HCT116 (cell line): ENCODE results near the gene SLC16A12. TPM values are rescaled to one million over a fixed set of nuclear protein-coding genes. Genes with fewer than 3 reads are reported as not detected.
"Not testable (repeated sequence)": the region's sequence is repeated elsewhere in the genome, so short reads cannot be mapped to it uniquely, and the experiment has no call there.

ENCODE experiments used
- ATAC-seq: fragments of 200-7000 bp; cut with Tn5 transposase; 2 replicates; pipeline ENCODE4 v1.9.1; 2020; ENCODE audit warnings: mild to moderate bottlenecking, moderate library complexity
- BruUV-seq: library from RNA; stranded (reverse); fragments of 400-500 nt; replicated peaks from 2 replicates; lab custom pipeline; 2021; lab: Mats Ljungman, UMichigan
- CTCF ChIA-PET: fragments of 300-600 bp; sonication (Branson Sonifier 250); formaldehyde crosslinking; loops from one replicate; lab custom pipeline; 2021; ENCODE audit warnings: antibody characterized with exemption; lab: Charles Lee
- POLR2A ChIA-PET: fragments of 300-600, 350-600 bp; sonication (Branson Sonifier 250); formaldehyde crosslinking; loops from one replicate; lab custom pipeline; 2021; ENCODE audit warnings: antibody characterized with exemption; lab: Charles Lee
- RAD21 ChIA-PET, 2 experiments: fragments of 300-600 bp; sonication (Branson Sonifier 250); formaldehyde crosslinking; loops; one replicate each; lab custom pipeline; 2023; ENCODE audit warnings: low total read pairs in 2 of 2; ENCODE audit not compliant: uncharacterized antibody in 2 of 2, unreplicated experiment in 2 of 2, low non-redundant PET in 1 of 2; lab: Charles Lee
- DNase-seq: peaks from one replicate; pipeline ENCODE4 v3.0.0-alpha.2; 2010; ENCODE audit warnings: low read depth, low spot score
- H2AFZ ChIP-seq: fragments of 200-600 bp; shearing (Covaris generic), sonication (generic); 2 replicates; pipeline ENCODE4 v1.6.1; 2017; ENCODE audit warnings: low read depth, mixed run types, mixed read lengths, antibody characterized with exemption, low read length; ENCODE audit not compliant: poor library complexity, severe bottlenecking
- H3K27ac ChIP-seq: 2 replicates; pipeline ENCODE4 v1.5.1; 2012; ENCODE audit warnings: low read depth, low read length
- H3K27me3 ChIP-seq: fragments of 200-600 bp; sonication (generic); 2 replicates; pipeline ENCODE4 v1.6.1; 2016; ENCODE audit warnings: mixed run types, low read length, mixed read lengths; ENCODE audit not compliant: insufficient read depth
- H3K36me3 ChIP-seq, 2 experiments: fragments of 200-500 bp in 1 of 2; fragments of 200-600 bp in 1 of 2; sonication (Bioruptor generic) in 1 of 2; sonication (generic) in 1 of 2; 2 replicates each; pipeline versions ENCODE4 v1.5.1 to v1.6.1; 2014 to 2016; ENCODE audit warnings: low read length in 2 of 2, inconsistent platforms in 1 of 2, mixed read lengths in 1 of 2, mixed run types in 1 of 2; ENCODE audit not compliant: insufficient read depth in 2 of 2, control insufficient read depth in 1 of 2
- H3K4me1 ChIP-seq, 2 experiments: fragments of 200-600 bp in 1 of 2; sonication (generic) in 1 of 2; 2 replicates each; pipeline versions ENCODE4 v1.5.1 to v1.6.1; 2012 to 2017; ENCODE audit warnings: low read length in 2 of 2, inconsistent platforms in 1 of 2, mild to moderate bottlenecking in 1 of 2, mixed read lengths in 1 of 2, mixed run types in 1 of 2, moderate library complexity in 1 of 2; ENCODE audit not compliant: insufficient read depth in 2 of 2, control insufficient read depth in 1 of 2
- H3K4me2 ChIP-seq: fragments of 200-600 bp; sonication (generic); 2 replicates; pipeline ENCODE4 v1.6.1; 2017; ENCODE audit warnings: mixed run types, low read length, mixed read lengths
- H3K4me3 ChIP-seq, 2 experiments: fragments of 200-600 bp in 1 of 2; sonication (generic) in 1 of 2; replicated peaks in 1 of 2; 2 replicates each; pipeline ENCODE4 v1.5.1; 2011 to 2016; ENCODE audit warnings: low read length in 2 of 2, control low read depth in 1 of 2, low read depth in 1 of 2, mild to moderate bottlenecking in 1 of 2, mixed read lengths in 1 of 2, mixed run types in 1 of 2
- H3K79me2 ChIP-seq: fragments of 200-600 bp; sonication (generic); 2 replicates; pipeline ENCODE4 v1.6.1; 2017; ENCODE audit warnings: mild to moderate bottlenecking, mixed run types, low read length, moderate library complexity, mixed read lengths; ENCODE audit not compliant: insufficient read depth
- H3K9ac ChIP-seq: fragments of 200-600 bp; sonication (generic); 2 replicates; pipeline ENCODE4 v1.6.1; 2016; ENCODE audit warnings: low read length, mixed read lengths
- H3K9me2 ChIP-seq: fragments of 200-600 bp; sonication (generic), shearing (Covaris generic); 2 replicates; pipeline ENCODE4 v1.6.1; 2017; ENCODE audit warnings: mixed run types, mild to moderate bottlenecking, moderate library complexity; ENCODE audit not compliant: insufficient read depth
- H3K9me3 ChIP-seq, 2 experiments: fragments of 200-500 bp in 1 of 2; fragments of 200-600 bp in 1 of 2; sonication (Bioruptor generic) in 1 of 2; sonication (generic) in 1 of 2; 2 replicates each; pipeline ENCODE4 v1.6.1; 2014 to 2017; ENCODE audit warnings: low read length in 2 of 2, mixed read lengths in 2 of 2, inconsistent platforms in 1 of 2, low read depth in 1 of 2, mild to moderate bottlenecking in 1 of 2, mixed run types in 1 of 2, moderate library complexity in 1 of 2; ENCODE audit not compliant: control insufficient read depth in 1 of 2, insufficient read depth in 1 of 2
- H4K20me1 ChIP-seq: fragments of 200-600 bp; sonication (generic), shearing (Covaris generic); 2 replicates; pipeline ENCODE4 v1.6.1; 2017; ENCODE audit warnings: mixed run types, mild to moderate bottlenecking, moderate library complexity; ENCODE audit not compliant: insufficient read depth
- ATF3 ChIP-seq: IDR thresholded peaks from 2 replicates; pipeline ENCODE4 v1.6.1; 2012
- EGR1 ChIP-seq: IDR thresholded peaks from 2 replicates; pipeline ENCODE4 v1.6.1; 2012; ENCODE audit warnings: low read depth
- EZH2 ChIP-seq: fragments of 200-600 bp; sonication (generic); IDR thresholded peaks from 2 replicates; pipeline ENCODE4 v1.6.1; 2017; ENCODE audit warnings: antibody characterized with exemption, mixed run types
- EZH2phosphoT487 ChIP-seq: fragments of 200-600 bp; IDR thresholded peaks from 2 replicates; pipeline ENCODE4 v1.6.1; 2018; ENCODE audit warnings: antibody characterized with exemption, borderline replicate concordance
- FOSL1 ChIP-seq: IDR thresholded peaks from 2 replicates; pipeline ENCODE4 v1.6.1; 2012; ENCODE audit warnings: low read depth
- JUND ChIP-seq: IDR thresholded peaks from 2 replicates; pipeline ENCODE4 v1.6.1; 2012
- MAX ChIP-seq: IDR thresholded peaks from 2 replicates; pipeline ENCODE4 v1.6.1; 2012
- POLR2A ChIP-seq: IDR thresholded peaks from 2 replicates; pipeline ENCODE4 v1.7.0; 2011; ENCODE audit warnings: borderline replicate concordance; ENCODE audit not compliant: insufficient read depth, insufficient read length; ENCODE audit errors: extremely low read depth
- POLR2AphosphoS5 ChIP-seq: IDR thresholded peaks from 2 replicates; pipeline ENCODE4 v1.6.1; 2011; ENCODE audit warnings: mild to moderate bottlenecking, low read depth, low read length, moderate library complexity
- RAD21 ChIP-seq: IDR thresholded peaks from 2 replicates; pipeline ENCODE4 v1.6.1; 2012; ENCODE audit warnings: low read depth, mild to moderate bottlenecking
- REST ChIP-seq: IDR thresholded peaks from 2 replicates; pipeline ENCODE4 v1.6.1; 2012; ENCODE audit warnings: low read depth
- SIN3A ChIP-seq: IDR thresholded peaks from 2 replicates; pipeline ENCODE4 v1.6.1; 2012; ENCODE audit warnings: low read depth
- SP1 ChIP-seq: IDR thresholded peaks from 2 replicates; pipeline ENCODE4 v1.6.1; 2012; ENCODE audit warnings: low read depth
- SRF ChIP-seq: IDR thresholded peaks from 2 replicates; pipeline ENCODE4 v1.6.1; 2012; ENCODE audit warnings: low read depth
- TCF7L2 ChIP-seq: IDR thresholded peaks from 2 replicates; pipeline ENCODE4 v1.7.0; 2011; ENCODE audit warnings: borderline replicate concordance, inconsistent platforms; ENCODE audit not compliant: insufficient read depth, insufficient read length; ENCODE audit errors: extremely low read depth
- YY1 ChIP-seq: IDR thresholded peaks from 2 replicates; pipeline ENCODE4 v1.6.1; 2011; ENCODE audit warnings: low read length, low read depth, moderate library complexity, mild to moderate bottlenecking; ENCODE audit not compliant: insufficient replicate concordance; ENCODE audit errors: extremely low read depth
- ZNF274 ChIP-seq: fragments of 200-500 bp; sonication (Bioruptor generic); IDR thresholded peaks from 2 replicates; pipeline ENCODE4 v1.6.1; 2014; ENCODE audit warnings: mild to moderate bottlenecking, low read depth, low read length, inconsistent platforms
- intact Hi-C: fragments of 100-400 bp; cut with micrococcal nuclease; formaldehyde crosslinking; loops from 2 replicates; pipeline ENCODE4 v1.10.0; 2022
- total RNA-seq: library from RNA; stranded (reverse); gene quantifications from one replicate; pipeline ENCODE4 v1.2.1, GENCODE V29; 2021; ENCODE audit not compliant: unreplicated experiment

The SLC16A12 gene
- total RNA-seq, 1 experiment from 2014 or later: not detected

- no peaks in the 10 kb centered on the region for H3K27me3 ChIP-seq
- ChIA-PET RAD21 (no interaction called here), CTCF (no interaction called here), POLR2A (no interaction called here)
- no peak overlapping the region for H2AFZ ChIP-seq
- peaks cover 0 to 7% of the 10 kb centered on the region in 2 experiments; a peak in 2 of 4 replicates for H3K4me1 ChIP-seq
- intact Hi-C loops: no loop called here
- H3K36me3 ChIP-seq: no peaks in the 10 kb centered on the region
- H3K9me2 ChIP-seq: no peaks in the 10 kb centered on the region
- BruUV-seq: no TSS peak
- H3K4me3 ChIP-seq: no peak overlapping the region
- no peak for DNase-seq
- TF ChIP-seq ZNF274: no peak
- TF ChIP-seq SIN3A: no peak
- no peak for TF ChIP-seq TCF7L2
- no peak for TF ChIP-seq ATF3
- no peak for TF ChIP-seq FOSL1
- no peak for TF ChIP-seq POLR2A
- TF ChIP-seq EZH2phosphoT487: no peak
- TF ChIP-seq MAX: no peak
- no peak for TF ChIP-seq POLR2AphosphoS5
- TF ChIP-seq YY1: no peak
- TF ChIP-seq REST: no peak
- TF ChIP-seq SRF: no peak
- no peak for TF ChIP-seq EZH2
- TF ChIP-seq SP1: no peak
- no peak for TF ChIP-seq EGR1
- TF ChIP-seq RAD21: no peak
- TF ChIP-seq JUND: no peak
- no peaks in the 10 kb centered on the region for H3K9me3 ChIP-seq
- H3K27ac ChIP-seq: no peak overlapping the region
- H4K20me1 ChIP-seq: no peaks in the 10 kb centered on the region
- no peak for ATAC-seq
- no peaks in the 10 kb centered on the region for H3K79me2 ChIP-seq
- no peak overlapping the region for H3K4me2 ChIP-seq
- no peak overlapping the region for H3K9ac ChIP-seq
Observed at GRCh38 chr10:89547853-89548513, 12.6 kb upstream of the SLC16A12 start.

- H3K9me3 ChIP-seq, DNase-seq, H3K9me2 ChIP-seq, POLR2A ChIA-PET, CTCF ChIA-PET, H3K79me2 ChIP-seq, BruUV-seq, ATAC-seq, H2AFZ ChIP-seq, H3K27me3 ChIP-seq, H3K4me1 ChIP-seq, H3K27ac ChIP-seq, H3K9ac ChIP-seq, RAD21 ChIA-PET, H4K20me1 ChIP-seq, H3K4me3 ChIP-seq, intact Hi-C loops, H3K4me2 ChIP-seq, H3K36me3 ChIP-seq: not testable (repeated sequence)
Observed at GRCh38 chr10:89546651-89547050, 11.3 kb upstream of the SLC16A12 start.
